ENCODE measurements around the gene KANSL1L.

- TF ChIP-seq EZH2 (IDR thresholded peaks at IDR 0.05; ENCODE audit: borderline replicate concordance, low read length) = no peak
- no peak for TF ChIP-seq CTCF (conservative IDR thresholded peaks at IDR 0.05 in 1 of 2, IDR thresholded peaks at IDR 0.05 in 1 of 2; ENCODE audit: extremely low read depth in 1 of 2, insufficient read depth in 1 of 2, low read depth in 1 of 2, low read length in 2 of 2)
Measured at GRCh38 chr2:210171309-210172218, at the start of gene KANSL1L.
